ENCODE data around the gene TANK.

- TF ChIP-seq CTCF (IDR thresholded peaks at IDR 0.05; ENCODE audit: poor library complexity) (no peak), EZH2 (IDR thresholded peaks at IDR 0.05; ENCODE audit: borderline replicate concordance) (no peak)
These were observed 962 bp downstream of the TANK start for GRCh38 chr2:161161074-161161706.
